ENCODE measurements around the gene HOXB6.

HOXB6 gene

GRCh38 chr17:48625495-48626244, 20.9 kb upstream of the HOXB6 start:
- in situ Hi-C loops (cut with HindIII; ENCODE audit: low pct_ligation_motif_present, low pct_unique_long_range_greater_than_20kb, low sequenced_read_pairs) = no loop called here
- peak; percentile 77 for DNase-seq

- in situ Hi-C loops (cut with HindIII; ENCODE audit: low pct_ligation_motif_present, low pct_unique_long_range_greater_than_20kb, low sequenced_read_pairs) = no loop called here
- peak; percentile 62 for DNase-seq
These were observed 20.0 kb upstream of the HOXB6 start for GRCh38 chr17:48624544-48625494.

GRCh38 chr17:48624118-48624517, 19.3 kb upstream of the HOXB6 start:
- no peak for DNase-seq
- in situ Hi-C loops (cut with HindIII; ENCODE audit: low pct_ligation_motif_present, low pct_unique_long_range_greater_than_20kb, low sequenced_read_pairs) = no loop called here

- no peak for DNase-seq
- in situ Hi-C loops (cut with HindIII; ENCODE audit: low pct_ligation_motif_present, low pct_unique_long_range_greater_than_20kb, low sequenced_read_pairs) = no loop called here
These were observed 18.8 kb upstream of the HOXB6 start for GRCh38 chr17:48623583-48623982.

GRCh38 chr17:48622857-48623256, 18.1 kb upstream of the HOXB6 start:
- in situ Hi-C loops (cut with HindIII; ENCODE audit: low pct_ligation_motif_present, low pct_unique_long_range_greater_than_20kb, low sequenced_read_pairs) = no loop called here
- DNase-seq = no peak

GRCh38 chr17:48621410-48622392, 16.9 kb upstream of the HOXB6 start:
- in situ Hi-C loops (cut with HindIII; ENCODE audit: low pct_ligation_motif_present, low pct_unique_long_range_greater_than_20kb, low sequenced_read_pairs) = no loop called here
- no peak for DNase-seq

- in situ Hi-C loops (cut with HindIII; ENCODE audit: low pct_ligation_motif_present, low pct_unique_long_range_greater_than_20kb, low sequenced_read_pairs) = no loop called here
- DNase-seq = no peak
These were observed 15.8 kb upstream of the HOXB6 start for GRCh38 chr17:48620461-48621139.

- no peak for DNase-seq
- in situ Hi-C loops (cut with HindIII; ENCODE audit: low pct_ligation_motif_present, low pct_unique_long_range_greater_than_20kb, low sequenced_read_pairs) = no loop called here
These were observed 15.2 kb upstream of the HOXB6 start for GRCh38 chr17:48619826-48620449.

- in situ Hi-C loops (cut with HindIII; ENCODE audit: low pct_ligation_motif_present, low pct_unique_long_range_greater_than_20kb, low sequenced_read_pairs) = no loop called here
- peak; percentile 91 for DNase-seq
These were observed 13.6 kb upstream of the HOXB6 start for GRCh38 chr17:48618256-48618896.

- in situ Hi-C loops (cut with HindIII; ENCODE audit: low pct_ligation_motif_present, low pct_unique_long_range_greater_than_20kb, low sequenced_read_pairs) = no loop called here
These were observed 12.9 kb upstream of the HOXB6 start for GRCh38 chr17:48617471-48618255.

GRCh38 chr17:48616717-48617470, 12.1 kb upstream of the HOXB6 start:
- in situ Hi-C loops (cut with HindIII; ENCODE audit: low pct_ligation_motif_present, low pct_unique_long_range_greater_than_20kb, low sequenced_read_pairs) = no loop called here
- DNase-seq = no peak

More at GRCh38 chr17:48617471-48618255, 12.9 kb upstream of the HOXB6 start:
- DNase-seq = no peak

GRCh38 chr17:48615963-48616716, 11.4 kb upstream of the HOXB6 start:
- DNase-seq = no peak
- in situ Hi-C loops (cut with HindIII; ENCODE audit: low pct_ligation_motif_present, low pct_unique_long_range_greater_than_20kb, low sequenced_read_pairs) = no loop called here

- no peak for DNase-seq
- in situ Hi-C loops (cut with HindIII; ENCODE audit: low pct_ligation_motif_present, low pct_unique_long_range_greater_than_20kb, low sequenced_read_pairs) = no loop called here
These were observed 10.5 kb upstream of the HOXB6 start, which contains the start of gene HOXB8 for GRCh38 chr17:48615047-48615962. Gene HOXB8, minus strand, starts transcription at chr17:48615292. Its CDS starts 588 bp downstream, at chr17:48614704.
